Natural killer cell treated with Interleukin-12 subunit alpha and Interleukin-12 subunit beta and Interleukin-15 and Interleukin-18, amount 100 ng/mL, for 72 hours (primary cell): ENCODE measurements around the gene HUNK. TPM values are rescaled to one million over a fixed set of nuclear protein-coding genes. Genes with fewer than 3 reads are reported as not detected.

Experiments
- ATAC-seq, 2 donors: fragments of 150-1000 bp; cut with Tn5 transposase in 1 of 2; sonication (Bioruptor Pico), chemical (Tn5 transposase) in 1 of 2; 2 replicates each; pipeline ENCODE4 v1.10.0; 2021
- DNase-seq: peaks from one replicate; pipeline ENCODE4 v3.0.0; 2022; ENCODE audit warnings: low spot score
- H3K27ac Mint-ChIP-seq, 2 donors: 1 replicate in 1 of 2; 2 replicates in 1 of 2; pipeline ENCODE4 v1.8.0; 2022; ENCODE audit warnings: mixed read lengths in 2 of 2, mild to moderate bottlenecking in 1 of 2, moderate library complexity in 1 of 2
- H3K27me3 Mint-ChIP-seq, 2 donors: 1 replicate in 1 of 2; 2 replicates in 1 of 2; pipeline ENCODE4 v1.8.0; 2022; ENCODE audit warnings: mixed read lengths in 2 of 2
- H3K36me3 Mint-ChIP-seq: one replicate; pipeline ENCODE4 v1.8.0; 2022; ENCODE audit warnings: mixed read lengths
- H3K4me1 Mint-ChIP-seq, 2 donors: 1 replicate in 1 of 2; 2 replicates in 1 of 2; pipeline ENCODE4 v1.8.0; 2022; ENCODE audit warnings: low read depth in 2 of 2, mixed read lengths in 2 of 2, mild to moderate bottlenecking in 1 of 2
- H3K4me3 Mint-ChIP-seq: one replicate; pipeline ENCODE4 v1.8.0; 2022; ENCODE audit warnings: mixed read lengths
- H3K9me3 Mint-ChIP-seq: 2 replicates; pipeline ENCODE4 v1.8.0; 2022; ENCODE audit warnings: mixed read lengths
- total RNA-seq, 2 donors: library from RNA; stranded (reverse); gene quantifications; one replicate each; pipeline ENCODE4 v1.2.3, GENCODE V29; 2022

The HUNK gene
- total RNA-seq, 2 donors from 2014 or later = 0.07 TPM; not detected in 1

- DNase-seq (no peak), ATAC-seq (no peak)
- Mint-ChIP-seq H3K27me3 (peaks cover 7 to 11% of the 10 kb centered on the region in 2 donors), H3K4me3 (no peak overlapping the region), H3K4me1 (no peaks in the 10 kb centered on the region), H3K36me3 (no peaks in the 10 kb centered on the region), H3K9me3 (no peaks in the 10 kb centered on the region), H3K27ac (no peak overlapping the region)
Observed at GRCh38 chr21:31926498-31926897, 53.7 kb downstream of the HUNK start.

- Mint-ChIP-seq H3K4me3 (no peak overlapping the region), H3K4me1 (peaks cover 0 to 3% of the 10 kb centered on the region in 2 donors), H3K27me3 (peaks cover 4 to 18% of the 10 kb centered on the region in 2 donors), H3K9me3 (no peaks in the 10 kb centered on the region), H3K27ac (no peak overlapping the region), H3K36me3 (no peaks in the 10 kb centered on the region)
- ATAC-seq = no peak
- no peak for DNase-seq
Observed at GRCh38 chr21:31927689-31928353, 55.0 kb downstream of the HUNK start.

GRCh38 chr21:31928656-31929055 is 55.8 kb downstream of the HUNK start:
- no peaks in the 10 kb centered on the region for H3K36me3 Mint-ChIP-seq
- H3K27ac Mint-ChIP-seq = no peak overlapping the region
- H3K9me3 Mint-ChIP-seq = no peaks in the 10 kb centered on the region
- DNase-seq (no peak), ATAC-seq (no peak)
- no peak overlapping the region for H3K4me3 Mint-ChIP-seq
- peaks cover 0 to 16% of the 10 kb centered on the region in 2 donors for H3K27me3 Mint-ChIP-seq
- H3K4me1 Mint-ChIP-seq = peaks cover 0 to 3% of the 10 kb centered on the region in 2 donors

GRCh38 chr21:31929548-31929947 is 56.7 kb downstream of the HUNK start:
- no peak overlapping the region for H3K27ac Mint-ChIP-seq
- DNase-seq = no peak
- no peaks in the 10 kb centered on the region for H3K9me3 Mint-ChIP-seq
- H3K36me3 Mint-ChIP-seq = no peaks in the 10 kb centered on the region
- H3K4me1 Mint-ChIP-seq = peaks cover 0 to 3% of the 10 kb centered on the region in 2 donors
- no peak overlapping the region for H3K4me3 Mint-ChIP-seq
- no peak for ATAC-seq
- H3K27me3 Mint-ChIP-seq = peaks cover 0 to 16% of the 10 kb centered on the region in 2 donors

GRCh38 chr21:31930001-31930400 is 57.2 kb downstream of the HUNK start:
- no peak for ATAC-seq

GRCh38 chr21:31931644-31932469 is 59.0 kb downstream of the HUNK start:
- no peaks in the 10 kb centered on the region for H3K36me3 Mint-ChIP-seq
- DNase-seq (no peak), ATAC-seq (peak; percentile 49 to 57)
- peaks cover 0 to 3% of the 10 kb centered on the region in 2 donors for H3K4me1 Mint-ChIP-seq
- H3K4me3 Mint-ChIP-seq = no peak overlapping the region
- H3K27ac Mint-ChIP-seq = no peak overlapping the region
- H3K27me3 Mint-ChIP-seq = peaks cover 6 to 20% of the 10 kb centered on the region in 2 donors
- H3K9me3 Mint-ChIP-seq = no peaks in the 10 kb centered on the region

More at GRCh38 chr21:31930001-31930400, 57.2 kb downstream of the HUNK start:
- DNase-seq = no peak
- H3K9me3 Mint-ChIP-seq = no peaks in the 10 kb centered on the region
- H3K36me3 Mint-ChIP-seq = no peaks in the 10 kb centered on the region
- H3K27ac Mint-ChIP-seq = no peak overlapping the region
- no peak overlapping the region for H3K4me3 Mint-ChIP-seq
- H3K4me1 Mint-ChIP-seq = peaks cover 0 to 3% of the 10 kb centered on the region in 2 donors
- H3K27me3 Mint-ChIP-seq = peaks cover 0 to 16% of the 10 kb centered on the region in 2 donors

- H3K9me3 Mint-ChIP-seq = no peaks in the 10 kb centered on the region
- H3K4me3 Mint-ChIP-seq = no peak overlapping the region
Observed at GRCh38 chr21:31932470-31932764, 59.6 kb downstream of the HUNK start.

GRCh38 chr21:31937303-31937702 is 64.5 kb downstream of the HUNK start:
- H3K27ac Mint-ChIP-seq = no peak overlapping the region
- H3K4me1 Mint-ChIP-seq = no peaks in the 10 kb centered on the region
- H3K36me3 Mint-ChIP-seq = no peaks in the 10 kb centered on the region
- ATAC-seq (no peak), DNase-seq (no peak)
- H3K27me3 Mint-ChIP-seq = peaks cover 28 to 31% of the 10 kb centered on the region in 2 donors
- H3K4me3 Mint-ChIP-seq = no peak overlapping the region
- H3K9me3 Mint-ChIP-seq = no peaks in the 10 kb centered on the region

More at GRCh38 chr21:31932470-31932764, 59.6 kb downstream of the HUNK start:
- H3K27me3 Mint-ChIP-seq = peaks cover 9 to 21% of the 10 kb centered on the region in 2 donors
- ATAC-seq (no peak), DNase-seq (no peak)
- peaks cover 0 to 3% of the 10 kb centered on the region in 2 donors for H3K4me1 Mint-ChIP-seq
- no peak overlapping the region for H3K27ac Mint-ChIP-seq
- H3K36me3 Mint-ChIP-seq = no peaks in the 10 kb centered on the region

- H3K27ac Mint-ChIP-seq = no peak overlapping the region
- H3K36me3 Mint-ChIP-seq = no peaks in the 10 kb centered on the region
- ATAC-seq = no peak
- DNase-seq = no peak
- no peaks in the 10 kb centered on the region for H3K9me3 Mint-ChIP-seq
- peaks cover 25 to 38% of the 10 kb centered on the region in 2 donors for H3K27me3 Mint-ChIP-seq
- no peaks in the 10 kb centered on the region for H3K4me1 Mint-ChIP-seq
- H3K4me3 Mint-ChIP-seq = no peak overlapping the region
Observed at GRCh38 chr21:31938330-31939301, 65.8 kb downstream of the HUNK start.

- Mint-ChIP-seq H3K4me1 (no peaks in the 10 kb centered on the region), H3K36me3 (no peaks in the 10 kb centered on the region), H3K27ac (no peak overlapping the region), H3K9me3 (no peaks in the 10 kb centered on the region), H3K4me3 (no peak overlapping the region), H3K27me3 (peaks cover 26 to 43% of the 10 kb centered on the region in 2 donors)
- no peak for ATAC-seq
- no peak for DNase-seq
Observed at GRCh38 chr21:31941694-31942093, 68.9 kb downstream of the HUNK start.

- H3K27ac Mint-ChIP-seq = no peak overlapping the region
Observed at GRCh38 chr21:31943561-31943960, 70.7 kb downstream of the HUNK start.

GRCh38 chr21:31945141-31945540 is 72.3 kb downstream of the HUNK start:
- Mint-ChIP-seq H3K36me3 (no peaks in the 10 kb centered on the region), H3K4me1 (no peaks in the 10 kb centered on the region), H3K27ac (no peak overlapping the region), H3K27me3 (peaks cover 21 to 29% of the 10 kb centered on the region in 2 donors), H3K9me3 (no peaks in the 10 kb centered on the region), H3K4me3 (no peak overlapping the region)
- DNase-seq = no peak
- ATAC-seq = no peak

More at GRCh38 chr21:31943561-31943960, 70.7 kb downstream of the HUNK start:
- Mint-ChIP-seq H3K4me1 (no peaks in the 10 kb centered on the region), H3K9me3 (no peaks in the 10 kb centered on the region), H3K27me3 (peaks cover 24 to 32% of the 10 kb centered on the region in 2 donors), H3K4me3 (no peak overlapping the region), H3K36me3 (no peaks in the 10 kb centered on the region)
- DNase-seq = no peak
- ATAC-seq = no peak

GRCh38 chr21:31945546-31945945 is 72.7 kb downstream of the HUNK start:
- DNase-seq = no peak
- Mint-ChIP-seq H3K4me3 (no peak overlapping the region), H3K36me3 (no peaks in the 10 kb centered on the region), H3K27ac (no peak overlapping the region), H3K27me3 (peaks cover 19 to 27% of the 10 kb centered on the region in 2 donors), H3K9me3 (no peaks in the 10 kb centered on the region), H3K4me1 (no peaks in the 10 kb centered on the region)
- no peak for ATAC-seq
